GM20000 (cell line): Measurements from ENCODE around the gene CHD1L.
"Not testable (repeated sequence)": the region's sequence is repeated elsewhere in the genome, so short reads cannot be mapped to it uniquely, and the experiment has no call there.

ENCODE experiments used
- DNase-seq: peaks from one replicate; pipeline ENCODE4 v3.0.0; 2012; ENCODE audit warnings: low spot score
- CTCF ChIP-seq: IDR thresholded peaks from 2 replicates; pipeline ENCODE4 v1.5.1; 2012; ENCODE audit warnings: mild to moderate bottlenecking, control low read depth; ENCODE audit errors: extremely low read depth, missing control alignments

CHD1L gene

GRCh38 chr1:147236448-147236847 is 6.0 kb upstream of the CHD1L start:
- no peak for DNase-seq

GRCh38 chr1:147236959-147237791 is 5.3 kb upstream of the CHD1L start:
- no peak for DNase-seq

More at GRCh38 chr1:147236448-147236847, 6.0 kb upstream of the CHD1L start:
- no peak for TF ChIP-seq CTCF

GRCh38 chr1:147238053-147238902 is 4.2 kb upstream of the CHD1L start:
- DNase-seq, result no peak
- no peak for TF ChIP-seq CTCF

More at GRCh38 chr1:147236959-147237791, 5.3 kb upstream of the CHD1L start:
- no peak for TF ChIP-seq CTCF

- TF ChIP-seq CTCF, result no peak
- DNase-seq, result no peak
Observed at GRCh38 chr1:147238925-147239820, 3.3 kb upstream of the CHD1L start.

GRCh38 chr1:147240131-147240721 is 2.3 kb upstream of the CHD1L start:
- not testable (repeated sequence) for DNase-seq

GRCh38 chr1:147241934-147242448 is 493 bp upstream of the CHD1L start:
- no peak for TF ChIP-seq CTCF
- no peak for DNase-seq

GRCh38 chr1:147243228-147243685 is 773 bp downstream of the CHD1L start:
- no peak for TF ChIP-seq CTCF
- peak; percentile 54 for DNase-seq
